GM10266 (cell line): ENCODE results near the gene APBA2.

Experiments used
- DNase-seq: peaks from one replicate; pipeline ENCODE4 v3.0.0; 2012; ENCODE audit errors: extremely low spot score
- CTCF ChIP-seq: IDR thresholded peaks from 2 replicates; pipeline ENCODE4 v1.5.1; 2012; ENCODE audit warnings: mild to moderate bottlenecking, low read depth; ENCODE audit not compliant: control insufficient read depth, insufficient read depth; ENCODE audit errors: missing control alignments

Gene APBA2

GRCh38 chr15:28932361-28932760, 46.6 kb downstream of the APBA2 start:
- TF ChIP-seq CTCF, result no peak
- no peak for DNase-seq

GRCh38 chr15:28933710-28934445, 48.1 kb downstream of the APBA2 start:
- TF ChIP-seq CTCF, result no peak
- no peak for DNase-seq

- no peak for TF ChIP-seq CTCF
- DNase-seq, result no peak
Observed at GRCh38 chr15:28934645-28935044, 48.9 kb downstream of the APBA2 start.

- peak; percentile 24 for TF ChIP-seq CTCF
- DNase-seq, result peak; percentile 43
Observed at GRCh38 chr15:28935316-28935715, 49.5 kb downstream of the APBA2 start.

GRCh38 chr15:28936081-28936480, 50.3 kb downstream of the APBA2 start:
- DNase-seq, result no peak
- no peak for TF ChIP-seq CTCF

GRCh38 chr15:28936481-28936881, 50.7 kb downstream of the APBA2 start:
- DNase-seq, result no peak

More at GRCh38 chr15:28936481-28936881, 50.7 kb downstream of the APBA2 start:
- TF ChIP-seq CTCF, result no peak
